ENCODE measurements around the gene KCNJ3.

KCNJ3 gene

GRCh38 chr2:154724194-154724797 lies 25.8 kb downstream of the KCNJ3 start:
- no peak for TF ChIP-seq CTCF (conservative IDR thresholded peaks at IDR 0.05)
- H3K27ac ChIP-seq = no peak overlapping the region

- H3K27ac ChIP-seq = no peak overlapping the region
- TF ChIP-seq CTCF (conservative IDR thresholded peaks at IDR 0.05) = no peak
Observed at GRCh38 chr2:154740361-154740760, 41.9 kb downstream of the KCNJ3 start.

- no peak for TF ChIP-seq CTCF (conservative IDR thresholded peaks at IDR 0.05)
- H3K27ac ChIP-seq = no peak overlapping the region
Observed at GRCh38 chr2:154758871-154759270, 60.4 kb downstream of the KCNJ3 start.

- no peak for TF ChIP-seq CTCF (conservative IDR thresholded peaks at IDR 0.05)
- H3K27ac ChIP-seq = no peak overlapping the region
Observed at GRCh38 chr2:154762638-154763037, 64.1 kb downstream of the KCNJ3 start.

- TF ChIP-seq CTCF (conservative IDR thresholded peaks at IDR 0.05) = no peak
- no peak overlapping the region for H3K27ac ChIP-seq
Observed at GRCh38 chr2:154771664-154772284, 73.3 kb downstream of the KCNJ3 start.

- TF ChIP-seq CTCF (conservative IDR thresholded peaks at IDR 0.05) = no peak
- no peak overlapping the region for H3K27ac ChIP-seq
Observed at GRCh38 chr2:154776825-154777224, 78.3 kb downstream of the KCNJ3 start.

GRCh38 chr2:154794406-154794805 lies 95.9 kb downstream of the KCNJ3 start:
- H3K27ac ChIP-seq = no peak overlapping the region

More at GRCh38 chr2:154794406-154794805, 95.9 kb downstream of the KCNJ3 start:
- no peak for TF ChIP-seq CTCF (conservative IDR thresholded peaks at IDR 0.05)
